Immature natural killer cell (primary cell): ENCODE data around the gene NGDN. TPM values are rescaled to one million over a fixed set of nuclear protein-coding genes. Genes with fewer than 3 reads are reported as not detected.

Experiments used
- polyA plus RNA-seq, 3 donors: library from polyadenylated mRNA; unstranded; fragments of 300-500 nt; fragmentation: Illumina TruSeq; gene quantifications; one replicate each; pipeline ENCODE4 v1.2.3, GENCODE V29; 2021

NGDN gene
- polyA plus RNA-seq, 3 donors from 2014 or later: 52.3 to 84.8 (median 81.5) TPM

Other genes with a start within 250 kb of the NGDN start
- gene RNF212B, start 231.8 kb upstream of the NGDN start, polyA plus RNA-seq: not detected
- 1 to 10 TPM; 1.2 to 4.9 (median 2.1) TPM for gene HOMEZ, start 183.6 kb upstream of the NGDN start, polyA plus RNA-seq
- 1 to 10 TPM in 2 of 3 donors, not detected in 1; 1.4 to 2.0 TPM for gene PPP1R3E, start 166.8 kb upstream of the NGDN start, polyA plus RNA-seq
- gene BCL2L2, start 162.9 kb upstream of the NGDN start, polyA plus RNA-seq: 1 to 10 TPM in 1 of 3 donors, under 1 TPM in 2; 0.07 to 1.2 (median 0.69) TPM
- 100 to 1,000 TPM in 2 of 3 donors, 10 to 100 TPM in 1; 86.2 to 114 (median 113) TPM for gene PABPN1, start 148.2 kb upstream of the NGDN start, polyA plus RNA-seq
- gene SLC22A17, start 116.8 kb upstream of the NGDN start, polyA plus RNA-seq: under 1 TPM in 1 of 3 donors, not detected in 2; 0.18 TPM
- gene EFS, start 104.5 kb upstream of the NGDN start, polyA plus RNA-seq: not detected
- not detected for gene IL25, start 96.9 kb upstream of the NGDN start, polyA plus RNA-seq
- 1 to 10 TPM in 1 of 3 donors, under 1 TPM in 1, not detected in 1; 0.27 to 4.0 TPM for gene CMTM5, start 92.7 kb upstream of the NGDN start, polyA plus RNA-seq
- gene MYH6, start 61.4 kb upstream of the NGDN start, polyA plus RNA-seq: not detected
- gene MYH7, start 34.0 kb upstream of the NGDN start, polyA plus RNA-seq: not detected
- under 1 TPM in 1 of 3 donors, not detected in 2; 0.12 TPM for gene ZFHX2, start 82.1 kb downstream of the NGDN start, polyA plus RNA-seq
- gene THTPA, start 86.6 kb downstream of the NGDN start, polyA plus RNA-seq: 10 to 100 TPM; 17.5 to 20.6 (median 19.5) TPM
- gene AP1G2, start 98.1 kb downstream of the NGDN start, polyA plus RNA-seq: 10 to 100 TPM; 62.9 to 80.7 (median 64.4) TPM
- gene JPH4, start 109.1 kb downstream of the NGDN start, polyA plus RNA-seq: under 1 TPM in 1 of 3 donors, not detected in 2; 0.10 TPM
- gene DHRS2, start 166.7 kb downstream of the NGDN start, polyA plus RNA-seq: under 1 TPM in 2 of 3 donors, not detected in 1; 0.28 to 0.58 TPM